Natural killer cell treated with Interleukin-12 subunit alpha and Interleukin-12 subunit beta and Interleukin-15 and Interleukin-18, amount 100 ng/mL, for 72 hours (primary cell): ENCODE results near the gene SDF4. TPM values are rescaled to one million over a fixed set of nuclear protein-coding genes. Genes with fewer than 3 reads are reported as not detected.
A peak's percentile ranks its signal among the peaks of the same experiment; 100 is the strongest.

Source experiments
- ATAC-seq, 2 donors: fragments of 150-1000 bp; cut with Tn5 transposase in 1 of 2; sonication (Bioruptor Pico), chemical (Tn5 transposase) in 1 of 2; 2 replicates each; pipeline ENCODE4 v1.10.0; 2021
- DNase-seq: peaks from one replicate; pipeline ENCODE4 v3.0.0; 2022; ENCODE audit warnings: low spot score
- H3K27ac Mint-ChIP-seq, 2 donors: 1 replicate in 1 of 2; 2 replicates in 1 of 2; pipeline ENCODE4 v1.8.0; 2022; ENCODE audit warnings: mixed read lengths in 2 of 2, mild to moderate bottlenecking in 1 of 2, moderate library complexity in 1 of 2
- H3K27me3 Mint-ChIP-seq, 2 donors: 1 replicate in 1 of 2; 2 replicates in 1 of 2; pipeline ENCODE4 v1.8.0; 2022; ENCODE audit warnings: mixed read lengths in 2 of 2
- H3K36me3 Mint-ChIP-seq: one replicate; pipeline ENCODE4 v1.8.0; 2022; ENCODE audit warnings: mixed read lengths
- H3K4me1 Mint-ChIP-seq, 2 donors: 1 replicate in 1 of 2; 2 replicates in 1 of 2; pipeline ENCODE4 v1.8.0; 2022; ENCODE audit warnings: low read depth in 2 of 2, mixed read lengths in 2 of 2, mild to moderate bottlenecking in 1 of 2
- H3K4me3 Mint-ChIP-seq: one replicate; pipeline ENCODE4 v1.8.0; 2022; ENCODE audit warnings: mixed read lengths
- H3K9me3 Mint-ChIP-seq: 2 replicates; pipeline ENCODE4 v1.8.0; 2022; ENCODE audit warnings: mixed read lengths
- total RNA-seq, 2 donors: library from RNA; stranded (reverse); gene quantifications; one replicate each; pipeline ENCODE4 v1.2.3, GENCODE V29; 2022

Gene SDF4
- total RNA-seq, 2 donors from 2014 or later = 243 to 251 TPM

- DNase-seq (no peak), ATAC-seq (no peak)
- peak overlapping the region; percentile 12 to 79 for H3K27ac Mint-ChIP-seq
- no peak overlapping the region for H3K4me3 Mint-ChIP-seq
- H3K9me3 Mint-ChIP-seq = peaks cover 7% of the 10 kb centered on the region
- H3K4me1 Mint-ChIP-seq = peaks cover 20 to 27% of the 10 kb centered on the region in 2 donors
- H3K36me3 Mint-ChIP-seq = peaks cover 13% of the 10 kb centered on the region
- no peaks in the 10 kb centered on the region for H3K27me3 Mint-ChIP-seq
Observed at GRCh38 chr1:1194723-1195122, 37.1 kb downstream of the SDF4 start.

GRCh38 chr1:1191734-1192133, 40.1 kb downstream of the SDF4 start:
- ATAC-seq (no peak), DNase-seq (no peak)
- Mint-ChIP-seq H3K4me1 (peaks cover 20 to 29% of the 10 kb centered on the region in 2 donors), H3K36me3 (peaks cover 13% of the 10 kb centered on the region), H3K27ac (no peak overlapping the region), H3K4me3 (no peak overlapping the region), H3K9me3 (peaks cover 7% of the 10 kb centered on the region), H3K27me3 (no peaks in the 10 kb centered on the region)

- no peak for DNase-seq
- H3K27me3 Mint-ChIP-seq = no peaks in the 10 kb centered on the region
- H3K27ac Mint-ChIP-seq = no peak overlapping the region
- no peak overlapping the region for H3K4me3 Mint-ChIP-seq
- ATAC-seq = no peak
- peaks cover 0 to 16% of the 10 kb centered on the region in 2 donors for H3K4me1 Mint-ChIP-seq
- H3K36me3 Mint-ChIP-seq = peaks cover under 1% of the 10 kb centered on the region
- no peaks in the 10 kb centered on the region for H3K9me3 Mint-ChIP-seq
Observed at GRCh38 chr1:1189111-1189510, 42.7 kb downstream of the SDF4 start.

- no peak for ATAC-seq
- H3K4me1 Mint-ChIP-seq = peaks cover 0 to 20% of the 10 kb centered on the region in 2 donors
- H3K27me3 Mint-ChIP-seq = no peaks in the 10 kb centered on the region
- H3K36me3 Mint-ChIP-seq = no peaks in the 10 kb centered on the region
- H3K4me3 Mint-ChIP-seq = no peak overlapping the region
- no peak for DNase-seq
- no peaks in the 10 kb centered on the region for H3K9me3 Mint-ChIP-seq
- no peak overlapping the region for H3K27ac Mint-ChIP-seq
Observed at GRCh38 chr1:1187938-1188337, 43.9 kb downstream of the SDF4 start.

GRCh38 chr1:1185101-1185765, 46.6 kb downstream of the SDF4 start:
- no peaks in the 10 kb centered on the region for H3K36me3 Mint-ChIP-seq
- ATAC-seq (no peak), DNase-seq (peak; percentile 58)
- H3K4me1 Mint-ChIP-seq = peaks cover 8 to 29% of the 10 kb centered on the region in 2 donors
- H3K27me3 Mint-ChIP-seq = peaks cover 0 to 4% of the 10 kb centered on the region in 2 donors
- no peak overlapping the region for H3K4me3 Mint-ChIP-seq
- H3K9me3 Mint-ChIP-seq = no peaks in the 10 kb centered on the region
- H3K27ac Mint-ChIP-seq = no peak overlapping the region

GRCh38 chr1:1183833-1184775, 47.7 kb downstream of the SDF4 start:
- ATAC-seq (peak in 1 of 2 donors; percentile 32), DNase-seq (peak; percentile 52)
- Mint-ChIP-seq H3K27ac (peak overlapping the region in 1 of 2 donors; percentile 42), H3K4me1 (peaks cover 8 to 25% of the 10 kb centered on the region in 2 donors), H3K4me3 (no peak overlapping the region), H3K27me3 (peaks cover 0 to 4% of the 10 kb centered on the region in 2 donors), H3K36me3 (no peaks in the 10 kb centered on the region), H3K9me3 (no peaks in the 10 kb centered on the region)

GRCh38 chr1:1183221-1183747, 48.5 kb downstream of the SDF4 start:
- Mint-ChIP-seq H3K4me3 (no peak overlapping the region), H3K4me1 (peaks cover 8 to 24% of the 10 kb centered on the region in 2 donors), H3K27me3 (peaks cover 0 to 4% of the 10 kb centered on the region in 2 donors), H3K9me3 (no peaks in the 10 kb centered on the region), H3K36me3 (no peaks in the 10 kb centered on the region), H3K27ac (peak overlapping the region in 1 of 2 donors; percentile 42)
- peak; percentile 52 for DNase-seq
- ATAC-seq = no peak

GRCh38 chr1:1182491-1183220, 49.1 kb downstream of the SDF4 start:
- ATAC-seq (no peak), DNase-seq (peak; percentile 56)
- Mint-ChIP-seq H3K4me1 (peaks cover 8 to 24% of the 10 kb centered on the region in 2 donors), H3K27ac (no peak overlapping the region), H3K36me3 (no peaks in the 10 kb centered on the region), H3K27me3 (peaks cover 0 to 4% of the 10 kb centered on the region in 2 donors), H3K4me3 (no peak overlapping the region), H3K9me3 (no peaks in the 10 kb centered on the region)

- no peak overlapping the region for H3K4me3 Mint-ChIP-seq
- H3K9me3 Mint-ChIP-seq = no peaks in the 10 kb centered on the region
- DNase-seq (peak; percentile 51), ATAC-seq (no peak)
- peaks cover 4 to 6% of the 10 kb centered on the region in 2 donors for H3K27me3 Mint-ChIP-seq
- no peaks in the 10 kb centered on the region for H3K36me3 Mint-ChIP-seq
- H3K27ac Mint-ChIP-seq = no peak overlapping the region
- H3K4me1 Mint-ChIP-seq = peaks cover 8 to 25% of the 10 kb centered on the region in 2 donors
Observed at GRCh38 chr1:1181938-1182410, 49.8 kb downstream of the SDF4 start.

GRCh38 chr1:1181129-1181937, 50.5 kb downstream of the SDF4 start:
- H3K36me3 Mint-ChIP-seq = no peaks in the 10 kb centered on the region

GRCh38 chr1:1179983-1180861, 51.6 kb downstream of the SDF4 start:
- peaks cover 8 to 23% of the 10 kb centered on the region in 2 donors for H3K4me1 Mint-ChIP-seq
- no peaks in the 10 kb centered on the region for H3K9me3 Mint-ChIP-seq
- H3K27ac Mint-ChIP-seq = no peak overlapping the region
- H3K36me3 Mint-ChIP-seq = no peaks in the 10 kb centered on the region
- H3K27me3 Mint-ChIP-seq = peaks cover 9 to 13% of the 10 kb centered on the region in 2 donors
- H3K4me3 Mint-ChIP-seq = no peak overlapping the region
- ATAC-seq (no peak), DNase-seq (peak; percentile 56)

More at GRCh38 chr1:1181129-1181937, 50.5 kb downstream of the SDF4 start:
- Mint-ChIP-seq H3K27me3 (peaks cover 9% of the 10 kb centered on the region in 2 donors), H3K4me3 (no peak overlapping the region), H3K4me1 (peaks cover 8 to 28% of the 10 kb centered on the region in 2 donors), H3K27ac (no peak overlapping the region), H3K9me3 (no peaks in the 10 kb centered on the region)
- ATAC-seq (no peak), DNase-seq (peak; percentile 56)
